ENCODE measurements around the gene BRD1. TPM values are rescaled to one million over a fixed set of nuclear protein-coding genes. Genes with fewer than 3 reads are reported as not detected.
"Not testable (repeated sequence)": the region's sequence is repeated elsewhere in the genome, so short reads cannot be mapped to it uniquely, and the experiment has no call there.

The BRD1 gene
- total RNA-seq, 1 donor from 2014 or later, result 17.5 TPM

DNA sequence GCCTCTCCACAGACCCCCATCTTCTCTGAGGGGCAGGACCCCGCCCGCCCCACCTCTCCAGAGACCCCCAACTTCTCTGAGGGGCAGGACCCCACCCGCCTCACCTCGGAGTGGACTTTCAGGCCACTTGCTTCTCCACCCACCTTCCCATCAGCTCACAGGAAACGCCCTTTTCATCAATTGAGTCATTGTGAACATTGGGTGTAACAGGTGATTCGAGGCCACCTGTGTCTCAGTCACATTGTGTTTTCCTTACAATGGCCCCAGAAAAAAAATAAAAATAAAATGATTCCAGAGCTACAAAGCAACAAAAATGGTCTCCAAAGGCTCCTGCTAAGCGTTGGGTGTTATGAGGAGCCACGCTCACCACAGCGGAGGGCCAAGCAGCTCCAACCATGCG, 36.0 kb downstream of the BRD1 start:
- intact Hi-C loops (cut with DNase I), result no loop called here
- ATAC-seq, result no peak
- no peak for DNase-seq (ENCODE audit: missing footprints)

DNA sequence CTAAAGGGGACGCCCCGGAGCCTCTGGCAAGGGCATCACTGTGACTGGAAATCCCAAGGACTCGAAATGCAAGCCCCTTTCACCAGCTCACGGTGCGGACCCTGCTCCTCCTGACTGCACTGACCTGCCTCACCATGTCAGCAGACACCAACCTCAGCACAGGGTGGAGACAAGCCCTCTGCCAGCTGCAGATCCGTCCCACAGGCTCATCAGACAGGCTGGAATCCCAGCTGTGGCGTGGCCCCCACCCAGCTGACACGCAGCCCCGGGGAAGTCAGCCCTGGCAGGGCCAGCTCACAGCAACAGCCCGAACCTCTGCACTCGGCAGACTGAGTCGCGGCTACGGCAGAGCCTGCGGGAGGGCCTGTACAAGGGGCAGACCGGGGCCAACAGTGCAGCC, 36.8 kb downstream of the BRD1 start:
- intact Hi-C loops (cut with DNase I), result no loop called here
- ATAC-seq (no peak), DNase-seq (ENCODE audit: missing footprints) (no peak)

- DNase-seq (ENCODE audit: missing footprints) (no peak), ATAC-seq (peak; percentile 60)
- intact Hi-C loops (cut with DNase I), result no loop called here
Measured at GRCh38 chr22:49789289-49790141, 38.2 kb downstream of the BRD1 start.

DNA sequence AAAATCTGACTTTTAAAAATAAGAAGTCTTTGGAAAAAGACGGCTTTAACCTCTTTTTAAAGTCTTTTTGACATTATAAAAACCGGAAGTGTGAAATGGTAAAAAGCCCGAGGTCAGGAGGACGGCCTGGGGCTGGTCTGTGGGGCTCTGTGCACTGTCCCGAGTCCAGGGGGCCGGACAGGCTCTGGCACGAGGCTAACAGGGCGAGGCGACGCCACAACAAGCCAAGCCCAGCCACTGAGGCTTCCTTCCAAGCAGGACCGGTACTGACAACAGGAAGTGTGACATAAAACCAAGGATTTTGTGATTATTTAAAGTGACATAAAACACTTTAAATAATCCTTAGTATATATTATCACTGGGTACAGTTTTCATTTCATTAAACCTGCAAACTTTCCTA, 39.2 kb downstream of the BRD1 start:
- intact Hi-C loops (cut with DNase I), result no loop called here
- DNase-seq (ENCODE audit: missing footprints) (peak; percentile 89), ATAC-seq (peak; percentile 86)

DNA sequence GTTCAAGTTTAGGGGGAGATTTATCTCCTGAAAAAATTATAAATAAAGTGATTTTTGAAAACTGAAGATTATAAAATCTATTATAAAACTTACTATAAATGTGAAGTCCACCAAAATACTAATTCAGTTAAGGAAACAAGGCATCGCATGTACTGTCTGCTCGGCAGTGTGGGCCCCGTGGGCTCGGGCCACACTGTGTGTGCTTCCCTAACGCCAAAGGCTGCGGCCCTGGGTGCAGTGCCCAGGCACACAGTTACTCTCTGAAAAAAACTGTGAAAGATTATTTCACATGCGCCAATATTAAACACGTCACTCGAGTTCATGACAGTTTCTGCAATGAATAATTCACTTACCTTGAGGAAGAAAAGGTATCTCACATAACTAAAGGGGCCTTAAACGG, 39.8 kb downstream of the BRD1 start:
- no peak for ATAC-seq
- intact Hi-C loops (cut with DNase I), result no loop called here
- no peak for DNase-seq (ENCODE audit: missing footprints)

DNA sequence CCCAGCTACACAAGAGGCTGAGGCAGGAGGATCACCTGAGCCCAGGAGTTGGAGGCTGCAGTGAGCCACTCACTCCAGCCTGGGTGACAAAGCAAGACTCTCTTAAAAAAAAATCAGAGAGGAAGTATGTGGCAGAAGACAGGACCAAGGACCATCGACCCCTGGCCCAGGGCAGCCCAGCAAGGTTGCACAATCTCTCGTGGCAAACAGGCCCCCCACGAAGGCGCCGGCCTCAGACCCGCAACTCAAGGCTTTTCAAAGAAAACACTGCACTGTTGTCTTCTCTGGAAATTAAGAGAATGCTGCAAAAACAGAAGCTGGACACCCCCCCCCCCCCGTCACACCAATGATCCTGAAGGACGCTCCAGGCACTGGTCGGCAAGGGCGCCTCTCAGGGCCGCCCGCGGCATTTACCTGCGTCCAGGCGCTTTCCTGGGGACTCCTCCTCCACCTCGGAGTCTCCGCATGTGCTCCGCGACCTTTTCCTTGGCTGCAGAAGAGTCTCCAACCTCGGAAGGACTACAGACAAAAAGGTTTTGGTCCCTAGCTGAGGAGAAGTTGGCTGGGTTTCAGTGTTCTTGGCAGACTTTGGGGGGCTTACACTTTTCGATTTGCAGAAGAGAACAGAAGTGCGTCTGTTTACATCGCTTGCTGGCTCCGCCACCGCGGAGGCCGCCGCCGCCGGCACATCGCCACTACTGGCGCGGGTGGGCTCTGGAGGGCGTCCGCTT, 40.5 kb downstream of the BRD1 start:
- ATAC-seq (no peak), DNase-seq (ENCODE audit: missing footprints) (no peak)
- intact Hi-C loops (cut with DNase I), result no loop called here

- DNase-seq (ENCODE audit: missing footprints) (no peak), ATAC-seq (no peak)
- intact Hi-C loops (cut with DNase I), result no loop called here
Measured at GRCh38 chr22:49785841-49786471, 41.7 kb downstream of the BRD1 start.

- DNase-seq (ENCODE audit: missing footprints) (no peak), ATAC-seq (no peak)
- intact Hi-C loops (cut with DNase I), result no loop called here
Measured at GRCh38 chr22:49785046-49785521, 42.6 kb downstream of the BRD1 start.

- intact Hi-C loops (cut with DNase I), result no loop called here
- ATAC-seq (no peak), DNase-seq (ENCODE audit: missing footprints) (no peak)
Measured at GRCh38 chr22:49784630-49784971, 43.1 kb downstream of the BRD1 start.

GRCh38 chr22:49783926-49784629, 43.6 kb downstream of the BRD1 start:
- DNase-seq (ENCODE audit: missing footprints) (no peak), ATAC-seq (no peak)
- intact Hi-C loops (cut with DNase I), result no loop called here

DNA sequence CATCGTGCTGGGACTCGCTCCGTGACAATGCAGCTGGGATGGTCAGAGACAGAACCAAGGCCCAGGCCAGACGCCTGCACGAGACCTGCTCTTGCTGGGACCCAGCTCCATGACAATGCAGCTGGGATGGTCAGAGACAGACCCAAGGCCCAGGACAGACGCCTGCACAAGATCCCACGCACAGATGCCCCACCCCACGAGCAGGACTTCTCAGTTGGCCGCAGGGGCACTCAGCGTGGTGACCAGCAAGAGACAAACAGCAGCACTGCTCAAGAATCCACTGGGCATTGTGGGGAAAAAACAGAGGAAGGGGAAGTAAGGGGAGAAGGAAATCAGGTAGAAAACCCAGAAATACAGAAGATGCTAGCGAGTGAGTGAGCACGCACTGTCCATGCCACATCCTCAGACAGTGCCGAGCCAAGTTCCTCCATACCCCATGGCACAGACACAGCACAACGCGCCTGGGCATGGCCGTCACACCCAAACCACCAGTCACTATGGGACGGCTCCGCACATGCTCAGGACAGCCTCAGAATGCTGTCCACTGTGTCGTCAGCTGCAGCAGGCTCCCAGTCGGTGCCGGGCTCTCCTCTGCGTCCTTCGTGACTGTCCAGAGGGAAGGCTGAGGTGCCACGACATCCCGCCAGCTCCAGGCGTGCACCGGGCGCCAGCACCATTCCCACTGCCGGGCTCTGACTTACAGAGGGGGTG, 44.5 kb downstream of the BRD1 start:
- no peak for DNase-seq (ENCODE audit: missing footprints)
- ATAC-seq, result no peak
- intact Hi-C loops (cut with DNase I), result no loop called here

DNA sequence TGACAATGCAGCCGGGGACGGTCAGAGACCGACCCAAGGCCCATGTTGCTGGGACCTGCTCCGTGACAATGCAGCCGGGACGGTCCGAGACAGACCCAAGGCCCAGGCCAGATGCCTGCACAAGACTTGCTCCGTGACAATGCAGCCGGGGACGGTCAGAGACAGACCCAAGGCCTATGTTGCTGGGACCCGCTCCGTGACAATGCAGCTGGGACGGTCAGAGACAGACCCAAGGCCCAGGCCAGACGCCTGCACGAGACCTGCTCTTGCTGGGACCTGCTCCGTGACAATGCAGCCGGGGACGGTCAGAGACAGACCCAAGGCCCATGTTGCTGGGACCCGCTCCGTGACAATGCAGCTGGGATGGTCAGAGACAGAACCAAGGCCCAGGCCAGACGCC, 45.8 kb downstream of the BRD1 start:
- ATAC-seq; DNase-seq (ENCODE audit: missing footprints); intact Hi-C loops (cut with DNase I): not testable (repeated sequence)

- DNase-seq (ENCODE audit: missing footprints), result no peak
- intact Hi-C loops (cut with DNase I), result no loop called here
- ATAC-seq, result no peak
Measured at GRCh38 chr22:49781289-49781782, 46.3 kb downstream of the BRD1 start.

- intact Hi-C loops (cut with DNase I), result no loop called here
- no peak for ATAC-seq
- DNase-seq (ENCODE audit: missing footprints), result no peak
Measured at GRCh38 chr22:49780698-49781288, 46.9 kb downstream of the BRD1 start.

GRCh38 chr22:49779853-49780697, 47.6 kb downstream of the BRD1 start:
- DNase-seq (ENCODE audit: missing footprints), result no peak
- peak; percentile 20 for ATAC-seq
- intact Hi-C loops (cut with DNase I), result no loop called here

DNA sequence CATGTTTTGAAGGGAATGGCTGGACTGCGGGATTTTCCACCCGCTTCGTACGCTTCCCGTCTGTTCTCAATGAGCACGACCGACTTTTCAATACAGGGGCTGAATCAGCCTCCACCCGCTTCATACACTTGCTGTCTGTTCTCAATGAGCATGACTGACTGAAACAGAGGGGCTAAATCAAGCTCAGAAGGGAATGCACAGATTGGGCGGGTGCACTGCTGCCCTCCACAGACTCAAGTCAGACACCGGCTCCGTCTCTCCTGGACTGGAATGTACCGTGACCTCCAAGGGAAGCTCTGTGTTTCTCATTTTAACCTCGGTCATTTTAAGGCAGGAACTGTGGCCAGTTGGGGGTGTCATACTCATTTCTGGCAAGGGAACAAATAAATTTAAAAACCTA, 48.5 kb downstream of the BRD1 start:
- intact Hi-C loops (cut with DNase I), result no loop called here
- ATAC-seq (no peak), DNase-seq (ENCODE audit: missing footprints) (no peak)

DNA sequence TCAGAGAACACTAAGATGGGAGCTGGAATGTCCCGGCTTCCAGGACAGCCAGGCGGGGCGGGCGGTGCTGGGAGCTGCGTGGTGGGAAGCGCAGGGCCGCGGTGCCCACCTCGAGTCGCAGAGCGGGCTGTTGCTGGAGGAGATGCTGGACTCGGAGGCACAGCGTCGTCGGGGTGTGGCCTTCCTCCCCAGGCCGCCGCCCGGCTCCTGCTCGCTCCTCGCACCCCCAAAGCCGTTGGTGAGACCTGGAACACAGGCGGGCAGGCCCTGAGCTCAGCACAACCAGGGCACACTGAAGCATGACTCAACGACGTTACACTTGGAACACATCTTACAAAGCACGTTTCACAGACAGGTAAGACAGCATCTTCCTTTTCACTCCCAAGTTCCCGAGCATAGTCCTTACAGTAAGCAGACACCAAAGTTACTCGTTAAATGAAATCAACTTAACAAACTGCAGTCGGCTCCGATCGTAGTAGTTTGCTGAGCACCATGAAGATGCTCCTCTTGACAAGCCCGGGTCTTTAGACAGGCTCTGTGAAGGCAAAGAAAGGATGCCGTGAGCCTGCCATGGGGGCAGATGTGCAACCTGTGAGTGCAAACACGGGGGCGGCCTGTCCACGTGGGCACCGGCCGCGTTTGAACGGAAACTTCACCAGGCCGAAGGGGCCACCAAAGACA, 50.0 kb downstream of the BRD1 start:
- intact Hi-C loops (cut with DNase I), result no loop called here

More for the DNA sequence above, 50.0 kb downstream of the BRD1 start:
- ATAC-seq (no peak), DNase-seq (ENCODE audit: missing footprints) (no peak)

Measured in Right ventricle myocardium inferior (tissue), 1 donor.